PC-9 (cell line): ENCODE results near the gene SMCO1. TPM values are rescaled to one million over a fixed set of nuclear protein-coding genes. Genes with fewer than 3 reads are reported as not detected.

Experiments
- BruUV-seq: library from RNA; stranded (reverse); fragments of 400-500 nt; replicated peaks from 2 replicates; lab custom pipeline; 2021; lab: Mats Ljungman, UMichigan
- CTCF ChIA-PET: fragments of 300-600 bp; sonication (Branson Sonifier 250); formaldehyde crosslinking; loops from one replicate; lab custom pipeline; 2022; ENCODE audit warnings: antibody characterized with exemption; lab: Charles Lee
- POLR2A ChIA-PET: fragments of 300-600 bp; sonication (Branson Sonifier 250); formaldehyde crosslinking; loops from one replicate; lab custom pipeline; 2022; ENCODE audit warnings: antibody characterized with exemption; ENCODE audit not compliant: unreplicated experiment; lab: Charles Lee
- DNase-seq, 2 experiments: peaks; one replicate each; pipeline versions ENCODE4 v3.0.0 to v3.0.0-alpha.2; 2015 to 2022; ENCODE audit warnings: mixed read lengths in 1 of 2
- H2AFZ ChIP-seq: fragments of 200-600 bp; sonication (generic); 2 replicates; pipeline ENCODE4 v1.8.1; 2017; ENCODE audit warnings: antibody characterized with exemption
- H3F3A ChIP-seq: fragments of 200-600 bp; sonication (generic); 2 replicates; pipeline ENCODE4 v1.8.1; 2017; ENCODE audit warnings: antibody characterized with exemption, mild to moderate bottlenecking, low read depth; ENCODE audit not compliant: insufficient read depth
- H3K27ac ChIP-seq: fragments of 200-600 bp; sonication (generic); 2 replicates; pipeline ENCODE4 v1.6.1; 2016; ENCODE audit warnings: mixed run types
- H3K27me3 ChIP-seq: fragments of 200-600 bp; sonication (generic); 2 replicates; pipeline ENCODE4 v1.6.1; 2016; ENCODE audit warnings: low read depth, mixed run types; ENCODE audit not compliant: insufficient read depth
- H3K36me3 ChIP-seq: fragments of 200-600 bp; sonication (generic); 2 replicates; pipeline ENCODE4 v1.6.1; 2016; ENCODE audit warnings: low read depth, mixed run types
- H3K4me1 ChIP-seq: fragments of 200-600 bp; sonication (generic); replicated peaks from 2 replicates; pipeline ENCODE4 v1.6.1; 2016; ENCODE audit warnings: mixed run types; ENCODE audit not compliant: insufficient read depth
- H3K4me2 ChIP-seq: fragments of 200-600 bp; sonication (generic); 2 replicates; pipeline ENCODE4 v1.6.1; 2017; ENCODE audit warnings: mixed run types
- H3K4me3 ChIP-seq: fragments of 200-600 bp; sonication (generic); 2 replicates; pipeline ENCODE4 v1.6.1; 2016; ENCODE audit warnings: mixed run types
- H3K79me2 ChIP-seq: fragments of 200-600 bp; sonication (generic); 2 replicates; pipeline ENCODE4 v1.6.1; 2017; ENCODE audit warnings: low read depth, mixed run types
- H3K9me2 ChIP-seq: fragments of 200-600 bp; sonication (generic); 2 replicates; pipeline ENCODE4 v1.8.1; 2017; ENCODE audit warnings: mild to moderate bottlenecking; ENCODE audit not compliant: insufficient read depth
- H3K9me3 ChIP-seq: fragments of 200-600 bp; sonication (generic); 2 replicates; pipeline ENCODE4 v1.8.1; 2016; ENCODE audit warnings: low read depth; ENCODE audit not compliant: insufficient read depth
- H4K20me1 ChIP-seq: fragments of 200-600 bp; sonication (generic); 2 replicates; pipeline ENCODE4 v1.8.1; 2017; ENCODE audit not compliant: insufficient read depth
- CTCF ChIP-seq: fragments of 200-600 bp; sonication (generic); conservative IDR thresholded peaks from 2 replicates; pipeline ENCODE4 v1.6.1; 2017; ENCODE audit warnings: mixed run types, antibody characterized with exemption, mild to moderate bottlenecking, moderate library complexity
- EZH2 ChIP-seq: fragments of 200-600 bp; sonication (generic); IDR thresholded peaks from 2 replicates; pipeline ENCODE4 v1.8.0; 2017; ENCODE audit warnings: antibody characterized with exemption, low read depth
- intact Hi-C: fragments of 100-400 bp; cut with micrococcal nuclease; formaldehyde crosslinking; loops from one replicate; pipeline ENCODE4 v1.10.0; 2022; ENCODE audit not compliant: unreplicated experiment
- total RNA-seq: library from RNA; stranded (reverse); gene quantifications from 2 replicates; pipeline ENCODE4 v1.2.3, GENCODE V29; 2021

SMCO1 gene
- total RNA-seq, 1 experiment from 2014 or later = not detected

- Histone ChIP-seq H2AFZ (no peak overlapping the region), H3F3A (0 out of 2 replicates have a peak, but pooled peaks cover 4% of the 10 kb centered on the region), H3K4me1 (peaks cover 8% of the 10 kb centered on the region), H3K27ac (no peak overlapping the region), H4K20me1 (no peaks in the 10 kb centered on the region), H3K9me2 (no peaks in the 10 kb centered on the region), H3K36me3 (no peaks in the 10 kb centered on the region), H3K79me2 (no peaks in the 10 kb centered on the region), H3K9me3 (peaks cover 10% of the 10 kb centered on the region), H3K4me2 (no peak overlapping the region), H3K4me3 (no peak overlapping the region), H3K27me3 (no peaks in the 10 kb centered on the region)
- TF ChIP-seq CTCF = no peak
- no peak for TF ChIP-seq EZH2
- ChIA-PET CTCF (interaction anchor here (2.0 kb wide), 1 partner anchor 266 kb away, joined by 7 read pairs; no protein-coding TSS in a partner anchor), POLR2A (no interaction called here)
- no TSS peak for BruUV-seq
- DNase-seq = no peak
- intact Hi-C loops = loop anchor here (1.0 to 10.0 kb wide), 7 partner anchors 266 to 665 kb away; partner anchors contain the start of gene NCBP2
These were observed 4.6 kb upstream of the SMCO1 start for GRCh38 chr3:196519718-196520082.

GRCh38 chr3:196518966-196519717, 4.0 kb upstream of the SMCO1 start:
- TF ChIP-seq EZH2 = no peak
- TF ChIP-seq CTCF = peak; percentile 97
- H3K4me2 ChIP-seq = no peak overlapping the region
- H3K27me3 ChIP-seq = no peaks in the 10 kb centered on the region
- no peaks in the 10 kb centered on the region for H3K36me3 ChIP-seq
- CTCF ChIA-PET = interaction anchor here (0.6 to 2.0 kb wide), 3 partner anchors 10 to 625 kb away, joined by 3 to 7 read pairs (median 4); no protein-coding TSS in a partner anchor
- intact Hi-C loops = loop anchor here (1.0 to 2.0 kb wide), 5 partner anchors 266 to 656 kb away; no protein-coding TSS in a partner anchor
- H4K20me1 ChIP-seq = no peaks in the 10 kb centered on the region
- H3K9me3 ChIP-seq = peaks cover 10% of the 10 kb centered on the region
- POLR2A ChIA-PET = interaction anchor here (0.7 kb wide), 2 partner anchors 411 to 741 kb away, joined by 3 to 6 read pairs; no protein-coding TSS in a partner anchor
- DNase-seq = peak; percentile 70 to 75
- 0 out of 2 replicates have a peak, but pooled peaks cover 4% of the 10 kb centered on the region for H3F3A ChIP-seq
- H3K9me2 ChIP-seq = no peaks in the 10 kb centered on the region
- H3K79me2 ChIP-seq = no peaks in the 10 kb centered on the region
- H2AFZ ChIP-seq = no peak overlapping the region
- H3K4me3 ChIP-seq = no peak overlapping the region
- no TSS peak for BruUV-seq
- no peak overlapping the region for H3K27ac ChIP-seq
- H3K4me1 ChIP-seq = peaks cover 8% of the 10 kb centered on the region

- H3K4me2 ChIP-seq = 0 out of 2 replicates have a peak overlapping the region, but pooled peaks have one; percentile 7
- H2AFZ ChIP-seq = no peak overlapping the region
- no peak overlapping the region for H3K27ac ChIP-seq
- no TSS peak for BruUV-seq
- H3K4me1 ChIP-seq = peaks cover 8% of the 10 kb centered on the region
- ChIA-PET POLR2A (no interaction called here), CTCF (interaction anchor here (2.0 kb wide), 1 partner anchor 264 kb away, joined by 7 read pairs; no protein-coding TSS in a partner anchor)
- no peaks in the 10 kb centered on the region for H4K20me1 ChIP-seq
- no peaks in the 10 kb centered on the region for H3K9me2 ChIP-seq
- H3F3A ChIP-seq = 0 out of 2 replicates have a peak, but pooled peaks cover 4% of the 10 kb centered on the region
- no peak overlapping the region for H3K4me3 ChIP-seq
- no peaks in the 10 kb centered on the region for H3K36me3 ChIP-seq
- TF ChIP-seq CTCF (no peak), EZH2 (no peak)
- no peaks in the 10 kb centered on the region for H3K79me2 ChIP-seq
- peaks cover 10% of the 10 kb centered on the region for H3K9me3 ChIP-seq
- peak; percentile 50 to 61 for DNase-seq
- H3K27me3 ChIP-seq = no peaks in the 10 kb centered on the region
- intact Hi-C loops = loop anchor here (2.0 kb wide), 4 partner anchors 321 to 655 kb away; no protein-coding TSS in a partner anchor
These were observed 2.8 kb upstream of the SMCO1 start for GRCh38 chr3:196517919-196518318.
